Neural progenitor cell (in vitro differentiated cells): Measurements from ENCODE around the gene CRYGS.

Experiments used
- EZH2 ChIP-seq: fragments of 200-600 bp; sonication (generic); IDR thresholded peaks from 2 replicates; pipeline ENCODE4 v1.6.1; 2017; ENCODE audit warnings: antibody characterized with exemption, mild to moderate bottlenecking, moderate library complexity
- TF ChIP-seq, protein P1 (sequence below): fragments of 200-600 bp; sonication (generic); IDR thresholded peaks from 2 replicates; pipeline ENCODE4 v1.5.1; 2017; ENCODE audit warnings: antibody characterized with exemption, mild to moderate bottlenecking

DNA sequence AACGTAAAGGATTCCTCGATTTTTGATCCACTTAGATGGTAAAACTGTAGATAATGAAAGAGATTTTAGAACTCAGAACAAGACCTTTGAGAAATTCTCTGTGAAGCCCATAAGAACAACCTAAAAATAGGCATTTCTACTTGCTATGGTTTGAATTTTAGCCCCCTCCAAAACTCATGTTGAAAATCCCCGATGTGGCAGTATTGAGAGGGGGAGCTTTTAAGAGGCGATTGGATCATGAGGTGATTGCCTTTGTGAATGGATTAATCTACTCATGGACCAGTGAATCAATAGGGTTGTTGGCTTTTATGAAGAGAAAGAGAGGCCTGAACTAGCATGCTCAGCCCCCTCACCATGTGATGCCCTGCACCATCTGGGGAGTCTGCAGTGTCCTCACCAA is 48.5 kb upstream of the CRYGS start:
- TF ChIP-seq, protein P1, sequence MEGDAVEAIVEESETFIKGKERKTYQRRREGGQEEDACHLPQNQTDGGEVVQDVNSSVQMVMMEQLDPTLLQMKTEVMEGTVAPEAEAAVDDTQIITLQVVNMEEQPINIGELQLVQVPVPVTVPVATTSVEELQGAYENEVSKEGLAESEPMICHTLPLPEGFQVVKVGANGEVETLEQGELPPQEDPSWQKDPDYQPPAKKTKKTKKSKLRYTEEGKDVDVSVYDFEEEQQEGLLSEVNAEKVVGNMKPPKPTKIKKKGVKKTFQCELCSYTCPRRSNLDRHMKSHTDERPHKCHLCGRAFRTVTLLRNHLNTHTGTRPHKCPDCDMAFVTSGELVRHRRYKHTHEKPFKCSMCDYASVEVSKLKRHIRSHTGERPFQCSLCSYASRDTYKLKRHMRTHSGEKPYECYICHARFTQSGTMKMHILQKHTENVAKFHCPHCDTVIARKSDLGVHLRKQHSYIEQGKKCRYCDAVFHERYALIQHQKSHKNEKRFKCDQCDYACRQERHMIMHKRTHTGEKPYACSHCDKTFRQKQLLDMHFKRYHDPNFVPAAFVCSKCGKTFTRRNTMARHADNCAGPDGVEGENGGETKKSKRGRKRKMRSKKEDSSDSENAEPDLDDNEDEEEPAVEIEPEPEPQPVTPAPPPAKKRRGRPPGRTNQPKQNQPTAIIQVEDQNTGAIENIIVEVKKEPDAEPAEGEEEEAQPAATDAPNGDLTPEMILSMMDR, result no peak
- no peak for TF ChIP-seq EZH2
